Stimulated activated CD4-positive, alpha-beta T cell treated with anti-CD3 and anti-CD28 coated beads, Interleukin-12 subunit alpha, Interleukin-12 subunit beta, amount 100 ng/mL, for 48 hours (primary cell): ENCODE measurements around the gene TPI1.

Experiments used
- DNase-seq, 3 donors: peaks; one replicate each; pipeline ENCODE4 v3.0.0-alpha.2; 2020; ENCODE audit warnings: low read depth in 2 of 3, low spot score in 1 of 3

Gene TPI1

GRCh38 chr12:6828781-6829535, 38.4 kb upstream of the TPI1 start:
- no peak for DNase-seq

DNA sequence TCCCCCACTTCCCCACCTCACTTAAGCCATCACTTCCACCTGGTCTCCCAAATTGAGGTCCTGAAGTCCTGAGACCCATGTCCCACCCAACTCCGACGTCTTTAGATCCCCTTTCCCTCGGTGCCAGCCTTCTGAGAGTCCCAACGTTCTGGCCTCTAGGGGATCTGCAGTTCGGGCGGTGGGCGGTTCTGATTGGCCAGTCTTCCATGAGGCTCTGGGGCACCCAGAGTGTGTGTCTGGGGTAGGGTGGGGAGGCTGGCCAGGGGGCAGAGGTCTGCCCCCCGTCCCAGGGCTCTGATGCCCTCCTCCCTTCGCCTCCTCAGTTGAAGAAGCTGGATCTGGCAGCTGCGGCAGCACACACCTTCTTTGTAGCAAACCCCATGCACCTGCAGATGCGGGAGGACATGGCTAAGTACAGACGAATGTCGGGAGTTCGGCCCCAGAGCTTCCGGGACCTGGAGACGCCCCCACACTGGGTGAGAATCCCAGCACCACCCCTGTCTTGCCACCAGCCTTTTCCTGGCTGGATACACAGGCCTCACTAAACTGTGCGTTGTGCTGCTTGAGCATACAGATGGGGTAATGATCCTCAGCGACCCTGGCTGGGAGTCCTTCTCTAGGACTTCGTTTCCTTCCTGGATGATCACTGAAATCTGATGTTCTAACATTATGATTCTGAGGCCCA, 37.7 kb upstream of the TPI1 start:
- no peak for DNase-seq

DNA sequence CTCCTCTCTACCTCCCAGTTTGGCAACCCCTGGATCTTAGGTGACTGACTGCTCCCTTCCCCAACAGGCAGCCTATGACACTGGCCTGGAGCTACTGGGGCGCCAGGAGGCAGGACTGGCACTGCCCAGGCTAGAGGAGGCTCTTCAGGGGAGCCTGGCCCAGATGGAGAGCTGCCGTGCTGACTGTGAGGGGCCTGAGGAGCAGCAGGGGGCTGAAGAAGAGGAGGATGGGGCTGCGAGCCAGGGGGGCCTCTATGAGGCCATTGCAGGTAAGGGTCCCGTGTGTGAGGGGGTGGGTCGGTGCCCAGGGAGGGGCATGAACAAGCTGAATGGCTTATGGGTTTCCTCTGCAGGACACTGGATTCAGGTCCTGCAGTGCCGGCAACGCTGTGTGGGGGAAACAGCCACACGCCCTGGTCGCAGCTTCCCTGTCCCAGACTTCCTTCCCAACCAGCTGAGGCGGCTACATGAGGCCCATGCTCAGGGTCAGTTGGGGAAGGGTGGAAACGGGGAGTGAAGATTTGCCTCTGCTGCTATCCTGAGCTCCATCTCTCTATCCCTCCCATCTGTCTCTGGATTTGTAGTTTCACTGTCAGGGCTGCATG, 36.9 kb upstream of the TPI1 start:
- DNase-seq = no peak

DNA sequence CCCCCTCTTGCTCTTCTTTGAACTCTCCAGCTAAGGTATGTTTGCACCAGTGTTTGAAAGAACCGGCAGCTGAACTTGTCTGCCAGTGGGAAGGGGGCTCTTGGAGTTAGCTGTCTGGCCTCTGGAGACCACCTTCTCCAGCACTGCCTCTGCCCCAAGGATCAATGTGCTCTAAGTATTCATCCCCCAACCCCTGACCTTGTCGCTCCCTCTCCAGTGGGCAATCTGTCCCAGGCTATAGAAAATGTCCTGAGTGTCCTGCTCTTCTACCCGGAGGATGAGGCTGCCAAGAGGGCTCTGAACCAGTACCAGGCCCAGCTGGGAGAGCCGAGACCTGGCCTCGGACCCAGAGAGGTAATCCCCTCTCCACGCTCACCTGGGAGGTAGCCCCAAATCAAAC, 36.3 kb upstream of the TPI1 start:
- DNase-seq = no peak

GRCh38 chr12:6831450-6831995, 35.8 kb upstream of the TPI1 start:
- DNase-seq = no peak

- no peak for DNase-seq
Measured at GRCh38 chr12:6832125-6832524, 35.2 kb upstream of the TPI1 start.

DNA sequence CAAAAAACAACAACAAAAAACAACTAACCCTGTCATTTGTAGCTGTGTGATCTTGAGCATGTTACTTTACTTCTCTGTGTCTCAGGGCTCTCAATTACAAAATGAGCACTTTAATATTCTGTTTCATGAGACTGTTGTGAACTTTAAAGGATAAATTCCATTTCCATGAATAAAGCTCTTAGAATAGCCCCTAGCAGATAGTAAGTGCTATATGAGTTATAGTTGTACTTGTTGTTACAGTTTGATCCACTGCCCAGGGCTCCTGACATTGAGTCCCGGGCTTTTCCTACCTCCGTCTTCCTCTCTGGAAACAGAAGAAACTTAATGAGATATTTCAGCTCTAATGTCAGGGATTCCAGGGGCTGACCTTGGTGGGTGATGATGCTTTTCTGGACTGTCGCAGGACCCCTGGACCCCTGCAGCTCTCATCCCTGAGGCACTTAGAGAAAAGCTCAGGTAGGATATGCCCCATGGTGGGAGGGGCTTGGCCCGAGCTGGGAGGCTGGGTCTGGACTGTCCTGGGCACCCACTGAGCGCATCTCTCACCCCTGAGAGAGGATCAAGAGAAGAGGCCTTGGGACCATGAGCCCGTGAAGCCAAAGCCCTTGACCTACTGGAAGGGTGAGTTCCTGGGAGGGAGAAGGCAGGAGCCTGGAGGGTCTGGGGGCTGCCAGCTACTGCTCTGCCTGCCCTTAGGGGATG, 34.0 kb upstream of the TPI1 start:
- no peak for DNase-seq

GRCh38 chr12:6834254-6834653, 33.1 kb upstream of the TPI1 start:
- DNase-seq = no peak

GRCh38 chr12:6834873-6835272, 32.5 kb upstream of the TPI1 start:
- no peak for DNase-seq

DNA sequence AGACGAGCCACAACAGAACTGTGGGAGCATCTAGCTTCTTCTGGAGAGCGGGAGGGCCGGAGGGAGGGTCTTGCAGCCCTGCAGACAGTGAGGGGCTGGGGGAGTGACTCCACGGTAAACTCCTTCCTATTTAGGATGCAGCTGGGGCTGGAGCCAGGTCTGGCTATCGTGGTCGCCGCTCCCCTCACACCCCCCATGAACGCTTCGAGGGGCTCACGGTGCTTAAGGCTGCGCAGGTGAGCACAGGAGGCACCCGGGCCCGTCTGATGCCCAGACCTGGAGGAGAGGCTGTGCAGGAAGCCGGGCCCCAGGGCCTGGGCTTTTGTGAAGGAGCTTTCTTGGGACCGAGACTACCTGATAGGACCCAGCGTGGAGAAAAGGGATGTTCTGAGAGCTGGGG, 30.5 kb upstream of the TPI1 start:
- DNase-seq = no peak

DNA sequence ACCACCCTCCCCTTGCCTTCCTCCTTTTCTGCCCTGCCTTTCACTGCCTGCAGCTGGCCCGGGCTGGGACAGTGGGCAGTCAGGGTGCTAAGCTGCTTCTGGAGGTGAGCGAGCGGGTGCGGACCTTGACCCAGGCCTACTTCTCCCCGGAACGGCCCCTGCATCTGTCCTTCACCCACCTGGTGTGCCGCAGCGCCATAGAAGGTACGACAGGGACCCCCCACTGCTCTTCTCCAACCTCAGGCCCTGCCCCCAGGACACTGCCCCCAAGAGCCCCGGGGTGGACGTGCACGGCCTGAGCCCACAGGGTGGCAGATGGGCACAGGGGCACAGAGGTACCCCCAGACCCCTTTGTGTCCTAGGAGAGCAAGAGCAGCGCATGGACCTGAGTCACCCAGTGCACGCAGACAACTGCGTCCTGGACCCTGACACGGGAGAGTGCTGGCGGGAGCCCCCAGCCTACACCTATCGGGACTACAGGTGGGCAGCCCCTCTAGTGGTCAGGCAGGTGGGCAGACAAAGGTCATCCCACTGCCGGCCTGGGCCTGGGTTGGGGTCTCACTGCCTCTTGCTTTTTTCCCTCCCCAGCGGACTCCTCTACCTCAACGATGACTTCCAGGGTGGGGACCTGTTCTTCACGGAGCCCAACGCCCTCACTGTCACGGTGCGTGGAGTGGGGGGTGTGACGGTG, 29.8 kb upstream of the TPI1 start:
- DNase-seq = no peak

GRCh38 chr12:6838854-6839253, 28.5 kb upstream of the TPI1 start:
- no peak for DNase-seq

DNA sequence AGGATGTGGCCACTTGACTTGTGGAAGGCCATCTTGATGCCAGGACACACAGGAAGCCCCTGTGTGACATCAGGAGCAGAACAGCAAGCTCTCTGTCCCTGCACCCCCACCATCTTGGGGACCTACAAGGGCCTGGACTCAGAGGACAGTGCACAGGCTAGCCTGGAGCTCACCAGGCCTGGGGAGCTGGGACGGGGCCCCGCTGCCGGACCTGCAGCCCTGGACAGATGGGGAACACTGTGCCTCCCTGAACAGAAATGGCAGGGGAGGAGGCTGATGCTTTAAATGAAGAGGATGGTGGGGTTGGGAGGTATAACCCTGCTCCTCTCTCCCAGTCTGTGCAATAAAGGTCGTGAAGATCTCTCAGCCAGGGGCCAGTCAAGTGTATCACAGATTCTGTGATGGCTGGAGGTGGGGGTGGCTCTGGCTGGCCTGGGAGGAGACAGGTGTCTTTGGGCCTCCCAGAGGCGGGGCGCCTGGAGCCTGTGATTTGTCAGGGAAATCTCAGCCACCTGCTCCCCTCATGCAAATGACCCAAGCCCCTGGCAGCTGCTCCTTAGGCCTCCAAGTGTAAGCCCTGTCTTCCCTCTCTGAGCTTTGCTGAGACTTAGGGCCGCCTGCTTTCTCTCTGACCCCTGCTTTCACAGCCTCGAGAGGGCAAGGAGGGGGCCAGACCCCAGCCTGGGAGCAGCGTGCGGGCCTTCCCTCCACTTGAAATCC, 27.7 kb upstream of the TPI1 start:
- no peak for DNase-seq

- no peak for DNase-seq
Measured at GRCh38 chr12:6840330-6840729, 27.0 kb upstream of the TPI1 start.

DNA sequence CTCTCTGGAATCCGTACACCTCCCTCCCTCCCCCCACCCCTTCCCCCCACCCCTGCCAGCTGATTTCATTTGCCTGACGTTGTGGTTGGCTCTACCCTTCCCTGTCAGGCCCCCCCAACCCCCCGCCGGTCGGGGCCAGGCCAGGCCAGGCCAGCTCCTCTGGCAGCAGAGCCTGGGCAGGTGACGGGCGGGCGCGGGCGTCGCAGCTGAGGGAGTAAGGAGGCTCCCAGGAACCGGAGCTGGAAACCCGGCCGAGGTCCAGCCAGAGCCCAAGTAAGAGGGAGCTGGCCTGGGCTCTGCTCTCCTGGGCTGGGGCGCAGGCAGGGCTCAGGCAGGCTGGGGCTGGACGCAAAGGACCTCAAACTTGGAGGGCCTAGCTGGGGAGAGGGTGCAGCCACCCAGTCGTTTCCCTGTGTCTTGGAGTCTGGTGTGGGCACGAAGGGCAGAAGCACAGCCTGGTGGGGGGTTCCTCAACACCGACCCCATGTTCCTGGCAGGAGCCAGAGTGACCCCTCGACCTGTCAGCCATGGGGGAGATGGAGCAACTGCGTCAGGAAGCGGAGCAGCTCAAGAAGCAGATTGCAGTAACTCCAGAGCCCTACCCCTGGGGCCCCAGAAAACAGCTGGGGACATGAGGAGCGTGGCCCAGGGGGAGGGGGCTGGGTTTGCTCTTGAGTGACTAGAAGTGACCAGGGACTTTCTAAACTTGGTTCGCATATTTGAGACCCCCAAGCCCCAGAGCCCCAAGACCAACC, 26.4 kb upstream of the TPI1 start, which contains the start of gene GNB3:
Gene GNB3 (plus strand): TSS at position 165 of the 755 bp plus-strand sequence. CDS start 363 bp downstream, at position 528.
- DNase-seq = no peak

- DNase-seq = no peak
Measured at GRCh38 chr12:6842075-6842474, 25.3 kb upstream of the TPI1 start.

- DNase-seq = no peak
Measured at GRCh38 chr12:6843118-6843902, 24.0 kb upstream of the TPI1 start.

DNA sequence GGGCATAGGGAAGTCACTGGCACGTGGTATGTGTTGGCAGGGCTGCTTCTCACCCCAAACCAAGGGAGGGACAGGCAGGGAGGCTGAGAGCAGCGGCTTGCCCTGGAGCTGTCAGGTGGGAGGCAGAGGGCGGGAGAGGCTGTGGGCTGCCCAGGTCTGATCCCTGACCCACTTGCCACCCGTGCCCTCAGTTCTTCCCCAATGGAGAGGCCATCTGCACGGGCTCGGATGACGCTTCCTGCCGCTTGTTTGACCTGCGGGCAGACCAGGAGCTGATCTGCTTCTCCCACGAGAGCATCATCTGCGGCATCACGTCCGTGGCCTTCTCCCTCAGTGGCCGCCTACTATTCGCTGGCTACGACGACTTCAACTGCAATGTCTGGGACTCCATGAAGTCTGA, 21.9 kb upstream of the TPI1 start:
- no peak for DNase-seq
